ENCODE data around the gene PSD4. TPM values are rescaled to one million over a fixed set of nuclear protein-coding genes. Genes with fewer than 3 reads are reported as not detected.

Gene PSD4
- total and polyA plus RNA-seq, 2 of the 8 experiments (the other 6 are each of a cell fraction or from before 2014, with no cell fraction given), result 0.53 to 1.2 TPM

- no peak for TF ChIP-seq CEBPB (IDR thresholded peaks at IDR 0.05; ENCODE audit: low read depth, low read length)
- TF ChIP-seq KDM4A (IDR thresholded peaks at IDR 0.05; ENCODE audit: low read depth, low read length, severe bottlenecking), result no peak
- no peak for TF ChIP-seq NANOG (IDR thresholded peaks at IDR 0.05; ENCODE audit: insufficient read depth, low read depth, low read length, poor library complexity, severe bottlenecking)
These were observed 4.7 kb upstream of the PSD4 start (continued) for GRCh38 chr2:113169002-113169530.
